ENCODE measurements around the gene SLC48A1. TPM values are rescaled to one million over a fixed set of nuclear protein-coding genes. Genes with fewer than 3 reads are reported as not detected.

The SLC48A1 gene
- total RNA-seq, 1 experiment from 2014 or later = 4.3 TPM

DNA sequence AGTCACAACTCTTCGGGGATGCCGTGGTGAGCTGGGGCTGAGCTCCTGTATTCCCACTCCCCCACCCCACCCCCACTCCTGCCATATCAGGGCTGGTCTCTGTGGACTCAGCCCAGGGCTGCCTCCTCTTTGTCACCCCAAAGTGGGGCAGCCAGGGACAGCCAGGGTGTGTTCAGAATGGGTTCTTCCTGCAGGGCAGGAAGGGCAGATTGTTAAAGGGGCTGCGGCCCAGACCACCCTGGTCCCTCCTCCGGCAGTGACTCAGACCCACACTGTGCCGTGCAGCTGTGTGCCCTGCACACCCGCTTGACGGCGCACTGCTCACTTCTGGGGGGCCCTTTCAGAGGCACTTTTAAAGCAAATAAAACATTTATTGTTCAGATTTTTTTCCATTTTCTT, 9.3 kb downstream of the SLC48A1 start:
- Histone ChIP-seq H3K36me3 (peaks cover 63% of the 10 kb centered on the region), H3K4me3 (no peak overlapping the region), H3K27ac (no peak overlapping the region), H3K9me3 (replicated peaks) (no peaks in the 10 kb centered on the region), H3K27me3 (replicated peaks) (no peaks in the 10 kb centered on the region), H3K4me1 (replicated peaks) (peaks cover 11% of the 10 kb centered on the region)
- DNase-seq (ENCODE audit: low read depth in 1 of 2, low spot score in 2 of 2) = no peak

DNA sequence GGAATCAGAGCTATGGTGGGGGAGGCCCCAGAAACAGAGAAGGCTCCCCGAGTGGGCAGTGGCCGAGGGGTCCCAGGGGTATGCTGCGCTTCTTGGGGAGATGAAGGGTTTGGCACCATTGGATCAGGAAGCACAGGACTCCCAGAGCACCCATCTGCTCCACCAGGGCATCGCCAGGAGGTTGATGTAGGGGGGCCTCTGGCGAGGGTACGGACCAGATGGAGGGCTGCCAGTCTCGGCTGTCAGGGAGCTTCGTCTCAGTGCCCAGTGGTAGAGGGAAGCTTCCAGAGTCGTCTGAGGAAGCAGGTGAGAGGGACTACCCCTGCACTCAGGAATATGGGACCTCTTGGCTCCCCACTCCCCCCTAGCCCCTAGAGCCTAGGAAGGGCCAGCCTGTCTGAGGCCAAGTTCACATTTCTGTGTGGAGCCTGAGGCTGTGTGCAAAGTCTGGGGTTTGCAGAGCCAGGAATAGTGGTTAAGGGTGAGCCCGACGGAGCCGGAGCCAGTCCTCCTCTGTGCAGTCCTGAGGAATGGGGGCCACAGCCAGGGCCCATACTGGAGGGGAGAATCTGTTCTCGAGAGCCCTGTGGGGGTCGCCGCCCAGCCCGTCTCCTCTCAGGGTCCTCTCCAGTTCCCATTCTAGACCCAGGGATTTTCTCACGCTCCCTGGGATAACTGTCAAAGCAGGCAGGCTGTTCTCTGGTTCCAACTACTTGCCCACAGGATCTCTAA, 10.2 kb downstream of the SLC48A1 start:
- Histone ChIP-seq H3K9me3 (replicated peaks) (no peaks in the 10 kb centered on the region), H3K27ac (no peak overlapping the region), H3K4me3 (no peak overlapping the region), H3K27me3 (replicated peaks) (no peaks in the 10 kb centered on the region), H3K36me3 (peaks cover 71% of the 10 kb centered on the region), H3K4me1 (replicated peaks) (peaks cover 11% of the 10 kb centered on the region)
- no peak for DNase-seq (ENCODE audit: low read depth in 1 of 2, low spot score in 2 of 2)

DNA sequence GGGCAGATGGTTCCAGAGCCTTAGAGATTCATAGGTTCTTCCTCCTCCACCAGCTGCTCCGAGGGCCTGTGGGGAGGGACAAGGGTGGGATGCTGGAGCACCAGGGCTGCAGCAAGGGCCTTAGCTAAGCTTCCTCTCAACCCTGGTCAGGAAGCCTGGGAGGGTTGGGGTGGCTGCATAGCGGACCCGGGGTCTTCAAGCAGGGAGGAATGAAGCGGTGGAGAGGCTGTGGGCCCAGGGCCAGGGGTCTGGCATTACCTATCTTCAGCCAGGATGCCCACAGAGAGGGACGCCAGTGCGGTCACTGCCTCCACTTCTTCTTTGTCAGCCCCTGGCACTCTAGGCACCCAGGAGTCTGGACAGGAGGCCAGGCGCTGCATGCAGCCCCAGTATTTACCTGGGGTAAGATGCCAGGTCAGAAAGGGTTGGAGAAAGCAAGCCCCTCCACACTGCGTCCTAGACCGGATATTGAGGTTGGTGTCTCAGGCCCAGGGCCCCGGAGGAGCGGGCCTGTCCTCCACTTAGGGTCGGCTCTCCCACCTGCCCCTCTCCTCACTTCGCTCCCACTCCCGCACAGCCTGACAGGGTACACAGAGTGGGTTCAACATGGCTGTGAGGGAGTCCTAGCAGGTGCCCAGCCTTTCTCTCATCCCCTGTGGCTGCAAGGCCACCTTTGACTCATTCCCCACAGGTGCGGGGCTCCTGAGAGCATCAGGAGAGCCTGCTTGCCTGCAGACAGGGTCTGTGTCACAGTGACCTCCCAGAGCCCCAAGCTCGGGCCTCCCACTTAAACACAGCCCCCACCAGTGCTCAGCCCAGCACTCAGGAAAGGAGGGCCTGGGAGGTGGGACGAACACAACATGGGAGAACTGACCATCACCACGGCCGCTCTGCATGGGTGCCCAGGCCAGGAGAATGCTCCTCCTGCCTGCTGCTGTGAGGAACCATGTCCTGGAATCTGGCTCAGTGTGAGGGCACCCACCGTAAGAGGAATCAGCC, 11.1 kb downstream of the SLC48A1 start:
- Histone ChIP-seq H3K4me3 (no peak overlapping the region), H3K9me3 (replicated peaks) (no peaks in the 10 kb centered on the region), H3K36me3 (peaks cover 81% of the 10 kb centered on the region), H3K27me3 (replicated peaks) (no peaks in the 10 kb centered on the region), H3K27ac (no peak overlapping the region), H3K4me1 (replicated peaks) (peaks cover 11% of the 10 kb centered on the region)
- no peak for DNase-seq (ENCODE audit: low read depth in 1 of 2, low spot score in 2 of 2)

DNA sequence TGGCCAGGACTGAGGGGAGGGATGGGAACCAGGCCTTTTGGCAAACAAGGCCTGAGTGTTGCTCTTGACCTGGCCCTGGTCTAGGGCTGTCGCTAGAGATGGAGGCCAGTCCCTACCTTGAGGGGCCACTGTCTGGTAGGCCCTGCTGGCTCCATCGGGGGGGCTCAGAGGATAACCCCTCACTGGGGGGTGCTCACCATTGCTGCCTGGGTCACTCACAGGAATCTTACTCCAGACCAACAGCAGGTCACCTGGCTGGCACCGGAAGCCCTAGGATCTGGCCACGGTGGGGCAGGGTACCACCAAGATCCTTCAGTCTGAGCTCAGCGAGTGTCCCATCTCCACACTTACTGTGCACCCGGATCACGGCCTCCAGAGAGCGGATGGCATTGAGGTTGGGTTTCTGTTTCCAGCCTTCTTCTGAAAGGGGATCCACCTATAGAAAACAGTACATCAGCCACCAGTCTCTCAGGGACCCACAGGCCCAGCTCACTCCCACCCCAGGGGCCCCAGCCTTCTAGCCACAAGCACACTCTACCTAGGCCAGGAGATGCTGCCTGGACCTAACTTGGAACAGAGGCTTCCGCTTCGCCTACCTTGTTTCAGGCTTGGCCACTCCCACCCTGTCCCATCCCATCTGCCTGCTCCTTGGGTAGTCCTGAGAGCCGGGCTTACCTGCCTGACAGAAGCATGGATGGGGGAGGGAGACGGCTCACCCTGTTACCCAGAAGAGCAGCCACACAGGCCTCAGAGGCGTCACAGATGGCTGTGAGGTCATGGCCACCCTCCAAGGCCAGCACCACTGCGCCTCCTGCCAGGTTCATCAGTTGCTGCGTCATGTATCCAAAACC, 12.2 kb downstream of the SLC48A1 start:
- Histone ChIP-seq H3K4me3 (no peak overlapping the region), H3K9me3 (replicated peaks) (no peaks in the 10 kb centered on the region), H3K27me3 (replicated peaks) (no peaks in the 10 kb centered on the region), H3K36me3 (peaks cover 92% of the 10 kb centered on the region), H3K4me1 (replicated peaks) (peaks cover 11% of the 10 kb centered on the region), H3K27ac (no peak overlapping the region)
- DNase-seq (ENCODE audit: low read depth in 1 of 2, low spot score in 2 of 2) = no peak

DNA sequence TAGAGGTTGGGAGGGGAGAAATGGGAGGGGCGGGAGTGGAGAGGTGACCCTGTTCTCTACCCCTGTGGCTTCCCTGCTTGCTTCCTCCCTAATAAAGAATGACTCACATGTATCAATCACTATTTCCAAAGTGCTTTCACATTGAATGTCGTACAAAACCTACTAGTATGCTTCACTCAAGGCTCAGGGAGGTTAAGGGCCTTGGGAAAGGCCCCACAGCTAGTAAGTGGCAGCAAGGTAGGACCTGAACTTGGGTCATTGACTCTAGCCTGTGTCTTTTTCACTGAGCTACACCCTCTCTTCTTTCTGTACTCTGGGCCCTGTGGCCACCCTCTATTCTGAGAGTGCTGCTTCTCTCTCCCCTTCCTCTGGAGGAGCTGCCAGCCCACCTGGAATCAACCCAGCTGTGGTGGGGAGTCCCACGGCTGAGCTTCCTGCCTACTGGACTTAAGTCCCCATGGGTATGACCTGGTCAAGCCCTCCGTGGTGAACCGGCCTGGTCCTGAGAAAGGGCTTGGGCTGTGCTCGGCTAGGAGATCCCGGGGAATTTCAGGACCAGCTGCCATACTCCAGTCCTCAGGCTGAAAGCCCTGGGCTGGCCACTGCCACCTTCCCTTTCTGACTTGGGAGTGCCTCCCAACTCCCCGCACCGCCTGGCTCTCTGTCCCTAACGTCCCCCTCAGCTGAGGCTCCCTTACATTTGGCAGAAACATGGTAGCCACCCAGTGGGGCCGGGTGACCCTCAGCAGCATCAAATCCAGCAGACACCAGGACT, 13.0 kb downstream of the SLC48A1 start:
- H3K4me1 ChIP-seq (replicated peaks) = peaks cover 11% of the 10 kb centered on the region
- peaks cover 100% of the 10 kb centered on the region for H3K36me3 ChIP-seq
- H3K4me3 ChIP-seq = no peak overlapping the region
- no peaks in the 10 kb centered on the region for H3K9me3 ChIP-seq (replicated peaks)
- no peaks in the 10 kb centered on the region for H3K27me3 ChIP-seq (replicated peaks)
- no peak overlapping the region for H3K27ac ChIP-seq
- DNase-seq (ENCODE audit: low read depth in 1 of 2, low spot score in 2 of 2) = no peak

DNA sequence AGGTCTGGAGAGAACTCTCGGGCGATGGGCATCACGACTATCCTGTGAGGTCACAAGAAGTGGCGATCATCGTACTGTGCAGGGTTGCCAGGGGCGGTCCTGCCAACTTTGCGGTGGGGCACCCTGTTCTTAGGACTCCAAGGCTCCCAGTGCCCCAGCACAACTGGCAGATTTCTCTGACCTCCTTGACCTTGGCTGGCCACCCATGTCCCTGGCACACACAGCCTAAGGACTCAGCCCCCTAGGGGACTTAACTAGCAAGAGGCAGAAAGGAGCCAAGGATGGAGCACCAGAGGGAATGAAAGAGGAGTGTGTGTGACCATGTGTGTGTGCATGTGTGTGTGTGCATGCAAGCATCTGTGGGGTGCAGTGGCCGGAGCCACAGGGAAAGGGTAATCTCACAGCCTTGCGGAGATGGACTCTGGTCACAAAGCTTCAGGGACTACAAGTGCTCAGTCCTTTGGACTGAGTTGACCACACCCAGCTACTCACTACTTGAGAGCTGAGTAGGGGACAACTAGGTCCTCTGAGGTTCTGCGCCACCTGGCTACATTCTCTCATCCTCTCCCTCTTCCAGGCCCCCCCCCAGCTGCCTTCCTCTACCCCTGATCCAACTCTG, 13.7 kb downstream of the SLC48A1 start:
- no peak overlapping the region for H3K4me3 ChIP-seq
- DNase-seq (ENCODE audit: low read depth in 1 of 2, low spot score in 2 of 2) = no peak
- peaks cover 98% of the 10 kb centered on the region for H3K36me3 ChIP-seq
- peaks cover 11% of the 10 kb centered on the region for H3K4me1 ChIP-seq (replicated peaks)
- H3K27me3 ChIP-seq (replicated peaks) = no peaks in the 10 kb centered on the region
- H3K9me3 ChIP-seq (replicated peaks) = no peaks in the 10 kb centered on the region
- H3K27ac ChIP-seq = no peak overlapping the region

DNA sequence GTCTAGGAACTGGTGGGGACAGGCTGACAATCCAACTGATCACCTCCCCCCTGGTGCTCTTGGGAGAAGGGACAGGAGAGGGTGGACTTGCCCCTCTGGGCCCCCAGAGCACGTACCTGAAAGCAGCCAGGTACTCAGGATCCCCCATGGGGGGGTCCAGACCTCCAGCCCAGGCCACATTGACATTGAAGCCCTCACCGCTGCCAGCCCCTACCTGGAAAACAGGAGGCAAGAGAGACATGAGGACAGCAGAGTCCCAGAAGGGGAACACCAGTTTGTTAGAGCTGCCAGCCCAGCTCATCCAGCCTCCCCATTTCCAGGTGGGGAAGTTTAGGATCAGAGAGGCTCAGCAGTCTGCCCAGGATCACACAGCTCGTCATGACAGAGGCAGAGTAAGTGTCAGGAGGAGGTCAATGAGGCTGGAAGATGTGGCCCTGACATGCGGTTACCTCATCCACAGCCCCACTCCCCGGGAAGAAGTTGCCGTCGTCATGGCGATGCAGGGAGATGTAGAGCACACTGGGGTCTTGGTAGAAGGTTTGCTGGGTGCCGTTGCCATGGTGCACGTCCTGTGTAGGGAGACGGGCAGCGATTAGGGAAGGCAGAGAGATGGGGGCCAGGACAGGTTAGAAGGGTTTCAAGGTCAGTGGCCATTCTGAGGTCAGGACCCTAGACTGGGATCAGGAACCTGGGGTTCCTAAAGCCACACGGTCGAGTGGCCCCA, 14.7 kb downstream of the SLC48A1 start:
- H3K36me3 ChIP-seq = peaks cover 95% of the 10 kb centered on the region
- no peak overlapping the region for H3K4me3 ChIP-seq
- H3K9me3 ChIP-seq (replicated peaks) = no peaks in the 10 kb centered on the region
- H3K27me3 ChIP-seq (replicated peaks) = no peaks in the 10 kb centered on the region
- peaks cover 5% of the 10 kb centered on the region for H3K4me1 ChIP-seq (replicated peaks)
- H3K27ac ChIP-seq = no peak overlapping the region
- no peak for DNase-seq (ENCODE audit: low read depth in 1 of 2, low spot score in 2 of 2)

DNA sequence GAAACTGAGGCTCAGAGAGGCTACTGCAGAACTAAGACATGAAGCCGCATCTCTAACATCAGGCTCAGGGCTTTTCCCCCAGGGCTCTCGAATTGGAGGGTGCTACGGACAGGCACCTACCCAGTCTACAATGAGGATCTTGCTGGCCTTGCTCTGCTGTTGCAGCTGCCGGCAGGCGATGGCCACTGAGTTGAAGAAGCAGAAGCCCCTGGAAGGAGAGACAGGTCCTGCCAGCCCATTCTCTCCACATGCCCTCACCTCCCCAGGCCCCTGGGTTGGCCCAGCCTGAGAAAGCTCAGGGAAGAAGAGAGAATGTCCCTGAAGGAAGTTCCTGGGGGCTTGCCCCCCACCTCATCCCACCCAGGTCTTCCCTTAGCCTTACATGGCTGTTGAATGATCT, 16.1 kb downstream of the SLC48A1 start:
- Histone ChIP-seq H3K27me3 (replicated peaks) (no peaks in the 10 kb centered on the region), H3K36me3 (peaks cover 92% of the 10 kb centered on the region), H3K9me3 (replicated peaks) (no peaks in the 10 kb centered on the region), H3K4me1 (replicated peaks) (no peaks in the 10 kb centered on the region), H3K27ac (no peak overlapping the region), H3K4me3 (no peak overlapping the region)
- no peak for DNase-seq (ENCODE audit: low read depth in 1 of 2, low spot score in 2 of 2)

DNA sequence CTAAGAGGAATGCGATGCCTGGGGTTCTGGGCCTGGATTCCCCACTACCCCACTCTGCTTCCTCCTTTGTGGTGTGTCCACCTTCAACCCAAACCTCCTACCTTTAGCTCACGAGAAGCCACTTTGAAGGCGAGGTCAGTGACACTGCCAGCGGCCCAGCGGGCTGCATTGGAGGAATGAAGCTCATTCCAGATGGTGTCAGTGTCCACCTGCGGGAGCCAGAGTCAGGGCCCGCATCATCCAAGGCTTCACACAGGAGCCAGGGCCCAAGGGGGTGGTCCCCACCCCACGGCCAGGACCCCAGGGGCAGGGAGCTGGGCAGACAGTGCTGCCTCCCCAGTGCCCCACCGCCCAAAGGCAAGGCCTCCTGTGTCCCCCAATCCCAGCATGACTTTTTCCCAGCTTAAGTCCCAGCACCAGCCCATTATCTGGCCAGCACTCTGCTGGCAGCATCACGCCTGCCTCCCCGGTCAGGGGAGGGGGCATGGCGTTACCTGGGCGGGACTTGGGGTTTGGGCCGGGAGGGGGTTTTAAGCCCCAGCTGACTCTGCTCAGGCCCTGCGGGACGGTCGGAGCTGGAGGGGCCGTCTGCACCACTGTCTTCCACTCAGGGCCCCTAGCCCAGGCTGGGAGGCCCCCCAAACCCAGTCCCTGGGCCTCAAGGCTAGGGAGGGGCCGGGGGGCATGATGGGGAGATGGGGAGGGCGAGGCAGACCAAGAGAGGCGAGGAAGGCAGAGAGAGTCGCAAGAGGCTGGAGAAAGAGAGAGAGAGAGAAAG, 16.9 kb downstream of the SLC48A1 start:
- no peak overlapping the region for H3K4me3 ChIP-seq
- peaks cover 92% of the 10 kb centered on the region for H3K36me3 ChIP-seq
- no peak for DNase-seq (ENCODE audit: low read depth in 1 of 2, low spot score in 2 of 2)
- H3K4me1 ChIP-seq (replicated peaks) = no peaks in the 10 kb centered on the region
- H3K27me3 ChIP-seq (replicated peaks) = no peaks in the 10 kb centered on the region
- H3K27ac ChIP-seq = no peak overlapping the region
- no peaks in the 10 kb centered on the region for H3K9me3 ChIP-seq (replicated peaks)

DNA sequence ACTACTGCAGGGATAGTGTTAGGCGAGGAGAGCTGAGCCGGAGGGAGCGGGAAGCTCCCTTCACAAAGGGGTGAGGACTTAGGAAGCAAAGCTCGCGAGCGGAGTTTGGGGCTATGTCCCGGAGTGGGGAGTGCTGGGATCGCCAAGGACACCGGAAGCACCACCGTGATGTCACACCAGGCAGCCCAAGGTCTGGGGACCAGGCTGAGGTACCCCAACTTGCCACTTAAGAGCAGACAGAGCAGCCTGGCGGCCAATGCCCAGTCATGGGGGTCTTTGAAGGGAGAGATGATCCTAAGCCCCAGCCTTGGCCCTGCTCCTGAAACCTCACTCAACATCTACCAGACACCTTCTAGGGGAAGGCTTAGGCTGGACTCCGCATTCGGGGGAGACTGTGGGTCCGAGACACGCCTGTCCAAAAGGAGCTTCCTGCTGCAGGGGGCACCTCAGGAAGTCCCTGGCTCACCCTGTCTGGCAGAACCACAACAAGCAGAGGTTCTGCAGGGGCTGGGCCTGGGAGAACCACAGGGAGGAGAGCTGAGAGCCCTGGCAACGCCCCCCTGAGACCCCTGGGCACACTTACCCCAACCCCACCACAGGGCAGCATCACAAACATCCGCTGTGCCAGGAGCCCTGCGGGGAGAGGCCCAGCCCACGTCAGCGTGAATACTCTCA, 17.8 kb downstream of the SLC48A1 start:
- Histone ChIP-seq H3K36me3 (peaks cover 92% of the 10 kb centered on the region), H3K4me1 (replicated peaks) (no peaks in the 10 kb centered on the region), H3K4me3 (no peak overlapping the region), H3K27ac (no peak overlapping the region), H3K27me3 (replicated peaks) (no peaks in the 10 kb centered on the region), H3K9me3 (replicated peaks) (no peaks in the 10 kb centered on the region)
- no peak for DNase-seq (ENCODE audit: low read depth in 1 of 2, low spot score in 2 of 2)

DNA sequence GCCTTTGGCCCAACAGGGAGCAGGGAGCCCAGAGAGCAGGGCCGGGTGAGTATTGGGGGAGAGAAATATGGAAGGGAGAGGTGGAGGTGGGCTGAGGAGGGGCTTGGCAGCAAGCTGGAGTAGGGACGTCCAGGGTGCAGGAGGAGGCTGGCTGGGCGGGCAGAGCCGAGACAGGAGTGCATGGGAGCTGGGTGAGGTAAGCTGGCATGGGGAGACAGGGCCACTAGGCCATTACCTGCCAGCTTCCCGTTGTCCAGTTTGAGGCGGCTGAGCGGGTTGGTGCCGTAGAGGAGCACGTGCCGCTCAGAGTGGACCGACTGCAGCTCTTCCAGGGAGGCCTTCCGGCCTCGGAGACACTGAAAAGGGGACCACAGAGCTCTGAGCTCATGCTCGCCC, 18.3 kb downstream of the SLC48A1 start:
- Histone ChIP-seq H3K27ac (no peak overlapping the region), H3K27me3 (replicated peaks) (no peaks in the 10 kb centered on the region), H3K4me1 (replicated peaks) (no peaks in the 10 kb centered on the region), H3K36me3 (peaks cover 92% of the 10 kb centered on the region), H3K4me3 (no peak overlapping the region), H3K9me3 (replicated peaks) (no peaks in the 10 kb centered on the region)
- DNase-seq (ENCODE audit: low read depth in 1 of 2, low spot score in 2 of 2) = no peak

All from SJSA1 (cell line).